ENCODE data around the gene MACROD2.
A peak's percentile ranks its signal among the peaks of the same experiment; 100 is the strongest.

Gene MACROD2

GRCh38 chr20:14604143-14604542, 608.8 kb downstream of the MACROD2 start:
- no peak for TF ChIP-seq CTCF (conservative IDR thresholded peaks at IDR 0.05; ENCODE audit: low read depth, low read length)
- no peak for DNase-seq (ENCODE audit: low read depth)
- no peak overlapping the region for H3K4me3 ChIP-seq (ENCODE audit: low read depth, low read length)

GRCh38 chr20:14609328-14610221, 614.3 kb downstream of the MACROD2 start:
- TF ChIP-seq CTCF (conservative IDR thresholded peaks at IDR 0.05; ENCODE audit: low read depth, low read length) = no peak
- no peak overlapping the region for H3K4me3 ChIP-seq (ENCODE audit: low read depth, low read length)
- no peak for DNase-seq (ENCODE audit: low read depth)

GRCh38 chr20:14611479-14611878, 616.2 kb downstream of the MACROD2 start:
- TF ChIP-seq CTCF (conservative IDR thresholded peaks at IDR 0.05; ENCODE audit: low read depth, low read length) = no peak
- DNase-seq (ENCODE audit: low read depth) = no peak
- no peak overlapping the region for H3K4me3 ChIP-seq (ENCODE audit: low read depth, low read length)

GRCh38 chr20:14612391-14612790, 617.1 kb downstream of the MACROD2 start:
- no peak for TF ChIP-seq CTCF (conservative IDR thresholded peaks at IDR 0.05; ENCODE audit: low read depth, low read length)
- no peak overlapping the region for H3K4me3 ChIP-seq (ENCODE audit: low read depth, low read length)
- peak; percentile 52 for DNase-seq (ENCODE audit: low read depth)

GRCh38 chr20:14616003-14616402, 620.7 kb downstream of the MACROD2 start:
- no peak for DNase-seq (ENCODE audit: low read depth)
- H3K4me3 ChIP-seq (ENCODE audit: low read depth, low read length) = no peak overlapping the region
- TF ChIP-seq CTCF (conservative IDR thresholded peaks at IDR 0.05; ENCODE audit: low read depth, low read length) = no peak

GRCh38 chr20:14617123-14617522, 621.8 kb downstream of the MACROD2 start:
- no peak overlapping the region for H3K4me3 ChIP-seq (ENCODE audit: low read depth, low read length)
- DNase-seq (ENCODE audit: low read depth) = no peak
- no peak for TF ChIP-seq CTCF (conservative IDR thresholded peaks at IDR 0.05; ENCODE audit: low read depth, low read length)

- DNase-seq (ENCODE audit: low read depth) = no peak
- TF ChIP-seq CTCF (conservative IDR thresholded peaks at IDR 0.05; ENCODE audit: low read depth, low read length) = no peak
- H3K4me3 ChIP-seq (ENCODE audit: low read depth, low read length) = no peak overlapping the region
Measured at GRCh38 chr20:14619411-14619810, 624.1 kb downstream of the MACROD2 start.
